Measurements from ENCODE around the gene PTCD2.

Gene PTCD2

DNA sequence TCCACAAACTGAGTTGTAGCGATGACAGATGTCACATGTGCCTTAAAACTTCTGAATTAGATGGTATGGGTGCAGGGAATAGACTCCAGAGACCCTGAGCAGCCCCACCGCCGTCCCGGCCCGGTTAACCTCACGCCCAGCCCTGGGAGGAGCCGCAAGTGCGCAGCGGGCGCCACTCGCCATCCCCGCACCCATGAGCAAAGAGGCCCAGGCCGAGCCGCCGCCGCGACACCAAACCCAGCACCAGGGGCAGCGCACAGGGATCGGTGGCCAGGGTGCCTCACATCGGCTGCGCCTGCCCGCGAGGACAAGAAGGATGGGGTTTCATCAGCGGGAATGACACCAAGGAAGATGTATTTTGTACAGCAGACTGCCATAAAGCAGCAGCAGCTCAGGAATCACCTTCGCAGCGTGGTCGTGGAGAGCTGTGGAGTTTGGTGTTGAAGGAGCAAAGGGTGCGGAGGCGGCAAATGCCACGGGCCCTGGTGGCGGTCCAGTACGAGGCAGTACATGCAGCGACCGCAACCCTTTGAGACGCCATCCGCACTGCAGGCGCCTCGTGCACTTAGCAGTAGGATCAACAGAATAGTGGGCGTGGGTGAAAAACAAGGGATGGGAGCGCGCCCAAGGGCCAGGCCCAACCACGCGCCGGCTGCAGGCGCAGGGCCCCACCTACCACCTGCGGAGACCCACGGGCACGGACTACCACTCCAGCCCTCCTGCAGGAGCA, 97.3 kb downstream of the PTCD2 start:
- no peak for DNase-seq (ENCODE audit: low spot score)

Measured in hepatic stellate cell (primary cell).